Fibroblast of villous mesenchyme (primary cell): ENCODE data around the gene SLC49A4. TPM values are rescaled to one million over a fixed set of nuclear protein-coding genes. Genes with fewer than 3 reads are reported as not detected.
A peak's percentile ranks its signal among the peaks of the same experiment; 100 is the strongest.

Source experiments
- DNase-seq: peaks from one replicate; pipeline ENCODE4 v3.0.0-alpha.2; 2010; ENCODE audit warnings: low read depth
- H3K4me3 ChIP-seq: 2 replicates; pipeline ENCODE4 v1.5.1; 2011; ENCODE audit warnings: low read depth, mild to moderate bottlenecking, low read length
- CTCF ChIP-seq: IDR thresholded peaks from 2 replicates; pipeline ENCODE4 v1.5.1; 2012; ENCODE audit warnings: low read depth, mild to moderate bottlenecking, low read length; ENCODE audit not compliant: insufficient read depth
- total RNA-seq: library from RNA; depleted of rRNA; stranded (reverse); fragments of >200 nt; gene quantifications from 2 replicates; pipeline ENCODE4 v1.2.3, GENCODE V29; 2012

The SLC49A4 gene
- total RNA-seq, 1 donor, result 40.2 TPM

DNA sequence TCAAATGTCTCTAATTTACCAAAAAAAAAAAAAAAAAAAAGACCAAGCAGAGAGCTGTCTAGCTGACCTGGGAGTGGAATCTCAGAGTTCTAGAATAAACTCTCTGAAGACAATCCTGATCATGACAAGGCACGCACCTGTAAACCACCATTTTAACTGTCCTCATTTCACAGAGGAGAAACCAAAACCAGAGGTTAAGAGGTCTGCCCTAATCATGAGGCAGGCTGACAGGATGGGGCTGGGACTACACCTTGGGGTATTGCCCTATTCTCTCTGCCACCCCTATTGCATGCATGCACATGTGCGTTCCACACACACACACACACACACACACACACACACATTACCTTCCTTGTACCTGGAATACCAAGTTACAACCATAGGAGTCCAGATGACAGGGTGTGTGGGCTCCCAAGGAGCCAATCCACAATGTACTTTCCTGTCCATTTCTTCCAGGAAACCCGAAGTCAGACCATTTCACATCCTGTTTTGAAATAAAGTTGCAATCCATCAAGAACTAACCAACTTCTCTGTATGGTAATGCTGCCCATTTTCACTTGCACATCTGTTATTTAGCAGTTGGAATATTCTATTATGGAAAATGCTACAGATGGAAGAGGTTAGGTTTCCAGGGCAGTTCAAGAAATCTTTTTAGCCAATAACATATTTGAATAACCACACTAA, 35.9 kb upstream of the SLC49A4 start:
- H3K4me3 ChIP-seq, result no peak overlapping the region
- no peak for TF ChIP-seq CTCF
- peak; percentile 5 for DNase-seq

DNA sequence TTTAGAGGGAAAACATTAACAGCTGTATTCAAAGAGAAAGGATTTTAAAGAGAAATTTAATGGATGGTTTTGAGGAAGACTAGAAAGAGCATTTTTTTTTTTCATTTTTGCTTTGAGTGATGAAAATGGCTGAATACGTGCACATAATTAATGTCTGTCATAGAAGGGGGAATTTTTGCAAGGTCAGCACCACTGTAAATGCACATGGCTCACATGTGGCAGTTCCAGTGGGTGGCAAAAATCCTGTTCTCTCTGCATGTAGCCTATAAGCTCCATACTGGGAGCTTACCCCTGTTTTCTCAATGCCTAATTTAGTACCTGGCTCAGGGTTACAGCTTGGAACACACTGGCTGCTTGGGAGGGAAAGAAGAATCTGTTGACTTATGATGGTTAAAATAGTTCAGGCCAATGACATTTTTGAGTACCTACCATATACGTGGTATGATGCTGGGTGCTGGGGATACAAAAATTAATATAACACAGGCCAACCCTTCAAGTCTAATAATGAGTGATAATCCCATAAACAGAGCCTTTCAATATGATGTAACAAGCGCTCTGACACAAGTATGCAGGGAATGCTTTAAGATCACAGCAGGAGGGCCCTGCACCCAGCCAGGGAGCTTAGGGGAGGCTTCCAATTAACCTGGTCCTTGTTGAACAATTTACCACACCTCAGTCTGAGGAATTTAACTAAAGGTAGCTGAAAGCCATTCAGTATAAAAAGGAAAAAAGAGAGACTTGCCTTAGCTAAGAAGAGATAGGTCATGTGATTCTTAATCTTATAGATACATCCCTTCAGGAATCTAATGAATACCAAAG, 34.2 kb upstream of the SLC49A4 start:
- no peak overlapping the region for H3K4me3 ChIP-seq
- TF ChIP-seq CTCF, result no peak
- no peak for DNase-seq

- DNase-seq, result no peak
- H3K4me3 ChIP-seq, result no peak overlapping the region
- TF ChIP-seq CTCF, result no peak
These were observed 28.4 kb upstream of the SLC49A4 start for GRCh38 chr3:122766430-122766829.

DNA sequence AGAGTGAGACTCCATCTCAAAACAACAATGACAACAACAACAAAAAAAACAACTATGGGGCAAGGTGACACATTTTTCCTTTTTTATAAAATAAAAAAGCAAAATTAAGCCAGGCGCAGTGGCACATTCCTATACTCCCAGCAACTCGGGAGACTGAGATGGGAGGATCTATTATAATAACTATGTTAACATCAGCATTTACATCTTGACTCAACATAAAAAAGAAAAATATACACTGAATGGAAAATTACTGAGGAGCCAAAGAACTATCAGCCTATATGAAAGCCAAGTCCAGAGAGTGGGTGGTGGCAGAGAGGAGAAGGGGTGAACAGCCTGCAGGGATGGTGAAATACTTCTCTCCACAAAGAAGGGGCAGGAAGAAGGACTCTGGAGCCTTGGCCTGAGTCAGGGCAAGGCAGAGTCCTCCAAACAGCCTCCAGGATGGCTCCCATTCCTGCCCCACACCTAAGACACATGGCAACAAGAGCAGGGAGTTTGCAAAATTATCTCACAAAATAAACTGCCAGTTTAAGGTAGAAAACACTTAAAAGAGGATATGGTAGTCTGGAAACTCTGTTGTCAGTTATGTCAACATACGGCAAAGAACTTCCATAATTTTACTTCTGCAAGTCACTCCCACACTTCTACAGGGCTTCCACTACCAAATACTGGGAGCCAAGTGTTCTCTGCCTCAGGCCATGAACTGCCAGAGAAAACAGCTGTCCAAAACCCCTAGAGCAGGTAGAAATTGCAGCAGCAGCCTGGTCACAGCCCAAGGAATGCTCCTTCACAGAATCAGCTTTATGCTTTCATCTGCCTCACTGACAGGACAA, 27.1 kb upstream of the SLC49A4 start:
- TF ChIP-seq CTCF, result no peak
- peak; percentile 58 for DNase-seq

GRCh38 chr3:122770521-122771202, 24.2 kb upstream of the SLC49A4 start:
- no peak for DNase-seq
- no peak for TF ChIP-seq CTCF
- H3K4me3 ChIP-seq, result no peak overlapping the region

More for the DNA sequence above, 27.1 kb upstream of the SLC49A4 start:
- H3K4me3 ChIP-seq, result no peak overlapping the region

- no peak for TF ChIP-seq CTCF
- no peak for DNase-seq
- H3K4me3 ChIP-seq, result no peak overlapping the region
These were observed 22.0 kb upstream of the SLC49A4 start for GRCh38 chr3:122772827-122773226.
